LNCAP (cell line): ENCODE results near the gene ZNF639.

Experiments
- CTCF ChIP-seq: fragments of 450-650 bp; IDR thresholded peaks from 2 replicates; pipeline ENCODE4 v1.5.1; 2017; ENCODE audit warnings: mild to moderate bottlenecking

Gene ZNF639

GRCh38 chr3:179323197-179324110, 623 bp downstream of the ZNF639 start:
- no peak for TF ChIP-seq CTCF

GRCh38 chr3:179324270-179324754, 1.5 kb downstream of the ZNF639 start:
- TF ChIP-seq CTCF, result no peak

GRCh38 chr3:179330438-179330837, 7.6 kb downstream of the ZNF639 start:
- TF ChIP-seq CTCF, result no peak

GRCh38 chr3:179332240-179332639, 9.4 kb downstream of the ZNF639 start:
- TF ChIP-seq CTCF, result no peak

- TF ChIP-seq CTCF, result no peak
Observed at GRCh38 chr3:179333084-179333483, 10.3 kb downstream of the ZNF639 start.

- TF ChIP-seq CTCF, result no peak
Observed at GRCh38 chr3:179336345-179336929, 13.6 kb downstream of the ZNF639 start.

- TF ChIP-seq CTCF, result no peak
Observed at GRCh38 chr3:179347345-179348194, 24.7 kb downstream of the ZNF639 start, which contains the start of gene MFN1. Gene MFN1, plus strand, starts transcription at chr3:179347709. Its CDS starts 1,143 bp downstream, at chr3:179348852.
